Measurements from ENCODE around the gene ADARB2.
A peak's percentile ranks its signal among the peaks of the same experiment; 100 is the strongest.

Gene ADARB2

DNA sequence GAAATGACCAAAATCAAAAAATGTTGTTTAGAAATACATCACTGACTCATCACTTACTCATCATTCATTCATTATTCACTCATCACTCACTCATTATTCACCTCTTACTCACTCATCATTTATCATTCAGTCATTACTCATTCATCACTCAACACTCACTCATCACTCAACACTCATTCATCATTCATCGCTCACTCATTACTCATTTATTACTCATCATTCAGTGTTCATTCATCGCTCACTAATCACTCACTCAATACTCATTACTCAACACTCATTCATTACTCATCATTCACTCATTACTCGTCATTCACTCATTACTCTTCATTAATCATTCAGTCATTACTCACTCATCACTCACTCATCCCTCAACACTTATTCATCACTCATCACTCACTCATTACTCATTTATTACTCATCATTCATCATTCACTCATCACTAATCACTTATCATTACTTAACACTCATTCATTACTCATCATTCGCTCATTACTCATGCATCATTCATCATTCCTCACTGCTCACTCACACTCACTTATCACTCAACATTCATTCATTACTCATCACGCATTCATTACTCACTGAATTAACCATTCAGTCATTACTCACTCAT, 238.5 kb downstream of the ADARB2 start:
- no peaks in the 10 kb centered on the region for H3K79me1 ChIP-seq (ENCODE audit: low read depth, low read length)
- WGBS, 2 donors (ENCODE audit: extremely low coverage in 2 of 2, insufficient read length in 2 of 2, insufficient replicate concordance in 1 of 2): 100% methylated on average over 5 of the region's 5 CpGs
- no peak overlapping the region for H2BK12ac ChIP-seq (ENCODE audit: low read length)
- no peak overlapping the region for H2AK5ac ChIP-seq (ENCODE audit: low read depth, low read length)
- no peak overlapping the region for H3K27ac ChIP-seq (replicated peaks; ENCODE audit: low read length)
- H2BK120ac ChIP-seq (ENCODE audit: low read depth, low read length): no peak overlapping the region
- H2BK15ac ChIP-seq (ENCODE audit: low read length): no peak overlapping the region
- no peak overlapping the region for H3K4me2 ChIP-seq (ENCODE audit: insufficient read depth, low read length, poor library complexity, severe bottlenecking)
- no peaks in the 10 kb centered on the region for H3K27me3 ChIP-seq (ENCODE audit: control insufficient read depth in 3 of 3, insufficient read depth in 3 of 3, low read depth in 1 of 3, low read length in 3 of 3)
- no peak overlapping the region for H2AFZ ChIP-seq (ENCODE audit: low read length)
- no peak for DNase-seq (ENCODE audit: low spot score)
- H4K91ac ChIP-seq (ENCODE audit: low read depth, low read length, poor library complexity): no peak overlapping the region
- H3K4me3 ChIP-seq (ENCODE audit: low read length in 2 of 2): no peak overlapping the region
- no peaks in the 10 kb centered on the region for H3K4me1 ChIP-seq (ENCODE audit: control insufficient read depth in 2 of 2, insufficient read depth in 1 of 2, low read depth in 1 of 2, low read length in 2 of 2)
- H3K36me3 ChIP-seq (replicated peaks in 1 of 2; ENCODE audit: control insufficient read depth in 2 of 2, insufficient read depth in 2 of 2, low read length in 2 of 2): no peaks in the 10 kb centered on the region
- H3K23ac ChIP-seq (ENCODE audit: low read depth, low read length, poor library complexity): no peak overlapping the region
- no peak overlapping the region for H3K18ac ChIP-seq (ENCODE audit: low read length)
- H3K4ac ChIP-seq (ENCODE audit: low read length): no peak overlapping the region
- no peaks in the 10 kb centered on the region for H3K9me3 ChIP-seq (replicated peaks in 1 of 2; ENCODE audit: control insufficient read depth in 2 of 2, insufficient read depth in 1 of 2, low read depth in 1 of 2, low read length in 2 of 2)
- no peak overlapping the region for H3K14ac ChIP-seq (ENCODE audit: low read length)
- no peak overlapping the region for H4K8ac ChIP-seq (ENCODE audit: low read depth, low read length)
- no peak overlapping the region for H2BK5ac ChIP-seq (ENCODE audit: low read length)
- no peak overlapping the region for H3K9ac ChIP-seq (ENCODE audit: low read depth, low read length, poor library complexity)

DNA sequence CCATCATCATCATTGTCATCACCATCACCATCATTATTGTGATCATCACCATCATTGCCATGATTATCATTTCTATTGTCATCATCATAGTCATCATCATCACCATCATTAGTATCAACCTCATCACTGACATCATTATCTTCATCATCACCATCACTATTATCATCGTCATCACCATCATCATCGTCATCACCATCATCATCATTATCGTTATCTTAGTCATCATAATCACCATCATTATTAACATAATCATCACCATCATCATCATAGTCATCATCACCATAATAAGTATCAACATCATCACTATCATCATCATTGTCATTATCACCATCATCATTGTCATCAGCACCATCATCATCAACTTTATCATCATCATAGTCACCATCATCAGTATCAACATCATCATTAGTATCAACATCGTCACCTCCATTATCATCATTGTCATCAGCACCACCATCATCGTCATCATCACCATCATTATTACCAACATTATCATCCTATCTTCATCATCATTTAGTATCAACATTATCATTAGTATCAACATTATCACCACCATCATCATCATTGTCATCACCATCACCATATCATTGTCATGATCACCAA, 241.3 kb downstream of the ADARB2 start:
- Histone ChIP-seq H3K23ac (ENCODE audit: low read depth, low read length, poor library complexity) (no peak overlapping the region), H3K27me3 (ENCODE audit: control insufficient read depth in 3 of 3, insufficient read depth in 3 of 3, low read depth in 1 of 3, low read length in 3 of 3) (no peaks in the 10 kb centered on the region), H3K36me3 (replicated peaks in 1 of 2; ENCODE audit: control insufficient read depth in 2 of 2, insufficient read depth in 2 of 2, low read length in 2 of 2) (no peaks in the 10 kb centered on the region), H3K9ac (ENCODE audit: low read depth, low read length, poor library complexity) (no peak overlapping the region), H3K4ac (ENCODE audit: low read length) (no peak overlapping the region), H2BK12ac (ENCODE audit: low read length) (no peak overlapping the region), H3K4me3 (ENCODE audit: low read length in 2 of 2) (no peak overlapping the region), H2AFZ (ENCODE audit: low read length) (no peak overlapping the region), H4K91ac (ENCODE audit: low read depth, low read length, poor library complexity) (no peak overlapping the region), H3K18ac (ENCODE audit: low read length) (no peak overlapping the region), H2BK15ac (ENCODE audit: low read length) (no peak overlapping the region), H2BK5ac (ENCODE audit: low read length) (no peak overlapping the region), H4K8ac (ENCODE audit: low read depth, low read length) (no peak overlapping the region), H2BK120ac (ENCODE audit: low read depth, low read length) (no peak overlapping the region), H3K4me1 (ENCODE audit: control insufficient read depth in 2 of 2, insufficient read depth in 1 of 2, low read depth in 1 of 2, low read length in 2 of 2) (no peaks in the 10 kb centered on the region), H3K14ac (ENCODE audit: low read length) (no peak overlapping the region), H3K27ac (replicated peaks; ENCODE audit: low read length) (no peak overlapping the region), H3K9me3 (replicated peaks in 1 of 2; ENCODE audit: control insufficient read depth in 2 of 2, insufficient read depth in 1 of 2, low read depth in 1 of 2, low read length in 2 of 2) (no peaks in the 10 kb centered on the region), H3K79me1 (ENCODE audit: low read depth, low read length) (no peaks in the 10 kb centered on the region), H3K4me2 (ENCODE audit: insufficient read depth, low read length, poor library complexity, severe bottlenecking) (no peak overlapping the region), H2AK5ac (ENCODE audit: low read depth, low read length) (no peak overlapping the region)
- WGBS, 2 donors (ENCODE audit: extremely low coverage in 2 of 2, insufficient read length in 2 of 2, insufficient replicate concordance in 1 of 2): 100% methylated on average over 2 to 4 of the region's 5 CpGs
- no peak for DNase-seq (ENCODE audit: low spot score)

DNA sequence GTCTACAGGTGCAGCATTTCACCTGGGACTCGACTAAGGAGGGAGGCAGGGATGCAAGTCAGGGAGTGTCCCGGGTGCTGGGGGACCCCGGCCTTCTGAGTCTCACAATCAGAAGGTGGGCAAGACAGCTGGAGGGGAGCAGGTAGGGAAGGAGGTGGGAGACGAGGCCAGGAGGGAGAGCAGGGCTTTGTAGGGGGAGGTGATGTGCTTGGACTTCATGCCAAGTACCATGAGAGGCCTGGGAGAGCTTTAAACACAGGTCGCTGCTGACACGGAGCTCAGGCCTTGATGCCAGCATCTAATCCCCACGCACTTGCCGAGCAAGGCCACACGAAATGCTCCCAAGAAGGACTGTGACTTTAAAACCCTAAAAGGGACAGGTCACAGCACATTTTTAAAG, 244.7 kb downstream of the ADARB2 start:
- Histone ChIP-seq H3K4me3 (ENCODE audit: low read length in 2 of 2) (no peak overlapping the region), H3K9ac (ENCODE audit: low read depth, low read length, poor library complexity) (no peak overlapping the region), H3K9me3 (replicated peaks in 1 of 2; ENCODE audit: control insufficient read depth in 2 of 2, insufficient read depth in 1 of 2, low read depth in 1 of 2, low read length in 2 of 2) (no peaks in the 10 kb centered on the region), H3K27me3 (ENCODE audit: control insufficient read depth in 3 of 3, insufficient read depth in 3 of 3, low read depth in 1 of 3, low read length in 3 of 3) (no peaks in the 10 kb centered on the region), H3K18ac (ENCODE audit: low read length) (peak overlapping the region; percentile 32), H3K14ac (ENCODE audit: low read length) (no peak overlapping the region), H3K23ac (ENCODE audit: low read depth, low read length, poor library complexity) (no peak overlapping the region), H2AFZ (ENCODE audit: low read length) (no peak overlapping the region), H4K8ac (ENCODE audit: low read depth, low read length) (no peak overlapping the region), H3K4me1 (ENCODE audit: control insufficient read depth in 2 of 2, insufficient read depth in 1 of 2, low read depth in 1 of 2, low read length in 2 of 2) (no peaks in the 10 kb centered on the region), H3K36me3 (replicated peaks in 1 of 2; ENCODE audit: control insufficient read depth in 2 of 2, insufficient read depth in 2 of 2, low read length in 2 of 2) (no peaks in the 10 kb centered on the region), H3K79me1 (ENCODE audit: low read depth, low read length) (no peaks in the 10 kb centered on the region), H2AK5ac (ENCODE audit: low read depth, low read length) (no peak overlapping the region), H2BK5ac (ENCODE audit: low read length) (no peak overlapping the region), H3K27ac (replicated peaks; ENCODE audit: low read length) (no peak overlapping the region), H2BK15ac (ENCODE audit: low read length) (no peak overlapping the region), H2BK120ac (ENCODE audit: low read depth, low read length) (no peak overlapping the region), H3K4me2 (ENCODE audit: insufficient read depth, low read length, poor library complexity, severe bottlenecking) (no peak overlapping the region), H2BK12ac (ENCODE audit: low read length) (no peak overlapping the region), H3K4ac (ENCODE audit: low read length) (no peak overlapping the region), H4K91ac (ENCODE audit: low read depth, low read length, poor library complexity) (no peak overlapping the region)
- no CpG with 5 or more reads among the region's 9 CpGs for WGBS, 2 donors (ENCODE audit: extremely low coverage in 2 of 2, insufficient read length in 2 of 2, insufficient replicate concordance in 1 of 2)
- DNase-seq (ENCODE audit: low spot score): no peak

DNA sequence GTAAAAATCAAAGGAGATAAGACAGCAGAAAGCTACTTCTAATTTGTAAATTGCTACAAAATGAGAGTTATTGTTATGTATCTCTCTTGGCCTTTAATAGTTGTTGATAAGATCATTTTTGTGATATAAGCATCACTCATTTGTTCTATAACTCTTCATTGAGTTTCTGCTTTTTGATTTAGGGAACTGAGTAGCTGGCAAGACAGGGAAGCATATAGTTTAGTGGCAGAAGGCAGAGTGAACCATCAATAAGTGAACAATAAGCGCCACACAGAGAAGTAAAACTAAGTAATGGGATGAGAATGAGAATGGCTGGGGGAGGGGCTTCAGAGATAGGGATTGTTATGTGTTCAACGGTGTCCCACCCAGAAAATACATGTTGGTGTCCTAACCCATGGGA, 245.4 kb downstream of the ADARB2 start:
- no peaks in the 10 kb centered on the region for H3K79me1 ChIP-seq (ENCODE audit: low read depth, low read length)
- no peaks in the 10 kb centered on the region for H3K27me3 ChIP-seq (ENCODE audit: control insufficient read depth in 3 of 3, insufficient read depth in 3 of 3, low read depth in 1 of 3, low read length in 3 of 3)

More for the DNA sequence above, 245.4 kb downstream of the ADARB2 start:
- Histone ChIP-seq H3K14ac (ENCODE audit: low read length) (no peak overlapping the region), H2BK5ac (ENCODE audit: low read length) (no peak overlapping the region), H2AFZ (ENCODE audit: low read length) (no peak overlapping the region), H3K4me3 (ENCODE audit: low read length in 2 of 2) (no peak overlapping the region), H3K4ac (ENCODE audit: low read length) (no peak overlapping the region), H2BK120ac (ENCODE audit: low read depth, low read length) (no peak overlapping the region), H3K23ac (ENCODE audit: low read depth, low read length, poor library complexity) (no peak overlapping the region), H3K9me3 (replicated peaks in 1 of 2; ENCODE audit: control insufficient read depth in 2 of 2, insufficient read depth in 1 of 2, low read depth in 1 of 2, low read length in 2 of 2) (no peaks in the 10 kb centered on the region), H2BK15ac (ENCODE audit: low read length) (no peak overlapping the region), H3K4me1 (ENCODE audit: control insufficient read depth in 2 of 2, insufficient read depth in 1 of 2, low read depth in 1 of 2, low read length in 2 of 2) (no peaks in the 10 kb centered on the region), H2AK5ac (ENCODE audit: low read depth, low read length) (no peak overlapping the region), H3K27ac (replicated peaks; ENCODE audit: low read length) (no peak overlapping the region), H3K18ac (ENCODE audit: low read length) (no peak overlapping the region), H4K8ac (ENCODE audit: low read depth, low read length) (no peak overlapping the region), H2BK12ac (ENCODE audit: low read length) (no peak overlapping the region), H3K9ac (ENCODE audit: low read depth, low read length, poor library complexity) (no peak overlapping the region), H3K4me2 (ENCODE audit: insufficient read depth, low read length, poor library complexity, severe bottlenecking) (no peak overlapping the region), H4K91ac (ENCODE audit: low read depth, low read length, poor library complexity) (no peak overlapping the region), H3K36me3 (replicated peaks in 1 of 2; ENCODE audit: control insufficient read depth in 2 of 2, insufficient read depth in 2 of 2, low read length in 2 of 2) (no peaks in the 10 kb centered on the region)
- WGBS, 2 donors (ENCODE audit: extremely low coverage in 2 of 2, insufficient read length in 2 of 2, insufficient replicate concordance in 1 of 2): no CpG with 5 or more reads among the region's 2 CpGs
- no peak for DNase-seq (ENCODE audit: low spot score)
